ENCODE measurements around the gene STOX2.

STOX2 gene

GRCh38 chr4:183987987-183988392 lies 82.9 kb downstream of the STOX2 start:
- H3K4me3 ChIP-seq (ENCODE audit: low read depth, low read length): no peak overlapping the region
- DNase-seq (ENCODE audit: low read depth): no peak
- TF ChIP-seq, protein P1, sequence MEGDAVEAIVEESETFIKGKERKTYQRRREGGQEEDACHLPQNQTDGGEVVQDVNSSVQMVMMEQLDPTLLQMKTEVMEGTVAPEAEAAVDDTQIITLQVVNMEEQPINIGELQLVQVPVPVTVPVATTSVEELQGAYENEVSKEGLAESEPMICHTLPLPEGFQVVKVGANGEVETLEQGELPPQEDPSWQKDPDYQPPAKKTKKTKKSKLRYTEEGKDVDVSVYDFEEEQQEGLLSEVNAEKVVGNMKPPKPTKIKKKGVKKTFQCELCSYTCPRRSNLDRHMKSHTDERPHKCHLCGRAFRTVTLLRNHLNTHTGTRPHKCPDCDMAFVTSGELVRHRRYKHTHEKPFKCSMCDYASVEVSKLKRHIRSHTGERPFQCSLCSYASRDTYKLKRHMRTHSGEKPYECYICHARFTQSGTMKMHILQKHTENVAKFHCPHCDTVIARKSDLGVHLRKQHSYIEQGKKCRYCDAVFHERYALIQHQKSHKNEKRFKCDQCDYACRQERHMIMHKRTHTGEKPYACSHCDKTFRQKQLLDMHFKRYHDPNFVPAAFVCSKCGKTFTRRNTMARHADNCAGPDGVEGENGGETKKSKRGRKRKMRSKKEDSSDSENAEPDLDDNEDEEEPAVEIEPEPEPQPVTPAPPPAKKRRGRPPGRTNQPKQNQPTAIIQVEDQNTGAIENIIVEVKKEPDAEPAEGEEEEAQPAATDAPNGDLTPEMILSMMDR (IDR thresholded peaks at IDR 0.05; ENCODE audit: insufficient read depth, low read depth, low read length, missing control alignments): no peak

- no peak for DNase-seq (ENCODE audit: low read depth)
- TF ChIP-seq, protein P1 (IDR thresholded peaks at IDR 0.05; ENCODE audit: insufficient read depth, low read depth, low read length, missing control alignments): no peak
- no peak overlapping the region for H3K4me3 ChIP-seq (ENCODE audit: low read depth, low read length)
These were observed 83.8 kb downstream of the STOX2 start for GRCh38 chr4:183988874-183989273.

GRCh38 chr4:183989461-183989860 lies 84.4 kb downstream of the STOX2 start:
- DNase-seq (ENCODE audit: low read depth): no peak
- TF ChIP-seq, protein P1 (IDR thresholded peaks at IDR 0.05; ENCODE audit: insufficient read depth, low read depth, low read length, missing control alignments): no peak
- no peak overlapping the region for H3K4me3 ChIP-seq (ENCODE audit: low read depth, low read length)

DNA sequence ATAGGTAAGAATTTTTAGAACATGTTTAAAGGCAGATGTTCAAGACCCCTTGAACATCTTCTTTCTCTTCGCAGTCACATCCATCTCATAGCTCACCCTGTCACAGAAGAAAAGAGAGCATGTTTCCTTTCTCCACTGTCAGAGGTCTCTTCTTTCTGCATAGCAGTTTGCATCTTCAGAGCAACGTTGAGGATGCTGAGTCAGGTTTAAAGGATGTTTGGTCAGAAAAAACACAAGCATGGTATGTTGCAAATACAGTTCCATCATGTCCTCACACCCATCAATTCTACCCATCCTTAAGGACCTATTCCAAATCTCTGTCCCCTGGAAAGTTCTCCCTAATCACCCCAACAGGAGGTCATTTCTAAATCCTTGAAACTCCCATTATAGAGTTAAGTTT lies 84.8 kb downstream of the STOX2 start:
- TF ChIP-seq, protein P1 (IDR thresholded peaks at IDR 0.05; ENCODE audit: insufficient read depth, low read depth, low read length, missing control alignments): no peak
- DNase-seq (ENCODE audit: low read depth): no peak
- no peak overlapping the region for H3K4me3 ChIP-seq (ENCODE audit: low read depth, low read length)

GRCh38 chr4:183993676-183994075 lies 88.6 kb downstream of the STOX2 start:
- TF ChIP-seq, protein P1 (IDR thresholded peaks at IDR 0.05; ENCODE audit: insufficient read depth, low read depth, low read length, missing control alignments): no peak
- DNase-seq (ENCODE audit: low read depth): no peak

DNA sequence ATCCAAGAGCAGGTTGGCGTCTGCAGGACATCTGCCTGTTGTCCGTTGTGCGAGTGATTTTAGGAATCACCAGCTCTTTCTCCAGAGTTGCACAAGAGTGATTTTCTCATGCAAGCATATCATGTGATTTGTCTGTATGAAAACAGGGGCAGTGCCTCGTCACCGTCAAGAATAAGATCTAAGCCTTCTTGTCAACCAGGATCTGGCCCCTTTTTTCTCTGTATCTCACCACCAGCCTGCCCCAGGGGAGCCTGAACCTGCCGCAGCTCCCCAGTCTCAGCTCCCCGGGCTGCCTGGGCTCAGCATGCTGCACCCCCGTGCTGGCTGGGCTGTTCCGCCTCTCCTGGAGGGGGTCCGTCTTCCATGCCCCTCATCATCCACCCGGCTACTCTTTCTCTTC lies 90.5 kb downstream of the STOX2 start:
- TF ChIP-seq, protein P1 (IDR thresholded peaks at IDR 0.05; ENCODE audit: insufficient read depth, low read depth, low read length, missing control alignments): no peak
- DNase-seq (ENCODE audit: low read depth): no peak
- H3K4me3 ChIP-seq (ENCODE audit: low read depth, low read length): no peak overlapping the region

More at GRCh38 chr4:183993676-183994075, 88.6 kb downstream of the STOX2 start:
- H3K4me3 ChIP-seq (ENCODE audit: low read depth, low read length): no peak overlapping the region

GRCh38 chr4:183996868-183997267 lies 91.8 kb downstream of the STOX2 start:
- H3K4me3 ChIP-seq (ENCODE audit: low read depth, low read length): no peak overlapping the region
- TF ChIP-seq, protein P1 (IDR thresholded peaks at IDR 0.05; ENCODE audit: insufficient read depth, low read depth, low read length, missing control alignments): no peak
- DNase-seq (ENCODE audit: low read depth): no peak
